Activated T-helper 17 cell treated with anti-CD3 and anti-CD28 coated beads, Interleukin-2, amount 50 U/mL, for 72 hours (primary cell): ENCODE data around the gene SLC1A3. TPM values are rescaled to one million over a fixed set of nuclear protein-coding genes. Genes with fewer than 3 reads are reported as not detected.

Experiments
- ATAC-seq: fragments of 150-1000 bp; cut with Tn5 transposase; replicated peaks from 2 replicates; pipeline ENCODE4 v1.10.0; 2021; ENCODE audit warnings: mild to moderate bottlenecking, moderate library complexity
- H3K27ac Mint-ChIP-seq: one replicate; pipeline ENCODE4 v1.8.0; 2022; ENCODE audit warnings: mixed read lengths
- H3K27me3 Mint-ChIP-seq: one replicate; pipeline ENCODE4 v1.8.0; 2022; ENCODE audit warnings: mixed read lengths
- H3K36me3 Mint-ChIP-seq: one replicate; pipeline ENCODE4 v1.8.0; 2022; ENCODE audit warnings: low read depth, mild to moderate bottlenecking, mixed read lengths
- H3K4me1 Mint-ChIP-seq: one replicate; pipeline ENCODE4 v1.8.0; 2022; ENCODE audit warnings: mixed read lengths
- H3K4me3 Mint-ChIP-seq: one replicate; pipeline ENCODE4 v1.8.0; 2022; ENCODE audit warnings: mild to moderate bottlenecking, mixed read lengths
- H3K9me3 Mint-ChIP-seq: one replicate; pipeline ENCODE4 v1.8.0; 2022; ENCODE audit warnings: mixed read lengths
- total RNA-seq, 2 donors: library from RNA; stranded (reverse); gene quantifications; one replicate each; pipeline ENCODE4 v1.2.3, GENCODE V29; 2022

Gene SLC1A3
- total RNA-seq, 2 donors from 2014 or later = 0.26 TPM; not detected in 1

DNA sequence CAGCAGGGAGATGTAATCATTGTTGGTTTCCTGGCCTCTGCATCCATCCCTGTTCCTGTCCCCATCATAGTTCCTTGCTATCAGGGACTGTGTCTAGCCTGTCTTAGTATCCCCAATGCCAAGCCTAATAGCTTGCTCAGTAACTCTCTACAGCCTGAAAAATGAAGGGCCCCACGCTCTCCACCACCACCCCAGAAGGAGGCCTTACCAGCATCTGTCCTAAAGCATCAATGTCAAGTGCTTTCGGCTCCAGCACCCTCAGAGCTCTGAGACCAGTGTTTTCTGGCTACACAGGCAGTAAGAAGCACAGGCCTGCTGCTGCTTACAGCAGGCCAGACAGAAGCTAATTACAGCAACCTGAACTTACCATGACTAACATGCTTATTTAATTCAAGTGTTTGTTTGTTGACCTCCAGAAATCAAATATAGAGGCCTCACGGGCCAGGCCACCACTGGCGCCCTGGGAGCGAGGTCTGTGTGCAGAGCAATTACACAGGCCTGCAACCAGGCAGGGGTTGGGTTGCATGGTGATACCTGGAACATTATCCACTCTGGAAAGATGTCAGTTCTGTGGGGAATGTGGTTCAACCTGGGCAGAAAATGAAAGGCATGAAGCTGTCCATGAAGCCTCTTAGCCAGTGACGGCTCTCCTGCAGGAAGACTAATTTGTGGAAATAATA, 124.3 kb downstream of the SLC1A3 start:
- H3K27ac Mint-ChIP-seq = no peak overlapping the region
- no peaks in the 10 kb centered on the region for H3K4me1 Mint-ChIP-seq
- H3K36me3 Mint-ChIP-seq = no peaks in the 10 kb centered on the region
- peaks cover 4% of the 10 kb centered on the region for H3K27me3 Mint-ChIP-seq
- no peak overlapping the region for H3K4me3 Mint-ChIP-seq
- ATAC-seq = no peak
- no peaks in the 10 kb centered on the region for H3K9me3 Mint-ChIP-seq

DNA sequence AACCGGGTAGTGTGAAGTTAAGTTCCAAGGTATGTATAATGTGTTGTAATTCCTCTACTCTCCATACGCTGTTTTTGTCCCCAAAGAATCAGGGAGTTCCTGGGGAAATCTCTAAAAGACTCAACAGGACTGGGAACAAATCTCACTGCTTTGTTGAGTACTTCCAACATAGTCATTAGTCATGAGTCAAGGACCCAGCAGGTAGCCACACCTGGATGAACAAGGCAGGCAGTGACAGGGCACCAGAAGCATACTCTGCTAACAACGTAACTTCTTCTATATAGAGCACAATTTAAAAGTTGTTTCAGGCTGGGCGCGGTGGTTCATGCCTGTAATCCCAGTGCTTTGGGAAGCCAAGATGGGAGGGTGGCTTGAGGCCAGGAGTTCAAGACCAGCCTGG, 126.8 kb downstream of the SLC1A3 start:
- no peak for ATAC-seq
- H3K36me3 Mint-ChIP-seq = no peaks in the 10 kb centered on the region
- no peak overlapping the region for H3K4me3 Mint-ChIP-seq
- no peak overlapping the region for H3K27ac Mint-ChIP-seq
- no peaks in the 10 kb centered on the region for H3K4me1 Mint-ChIP-seq
- H3K9me3 Mint-ChIP-seq = no peaks in the 10 kb centered on the region
- H3K27me3 Mint-ChIP-seq = peaks cover 4% of the 10 kb centered on the region

DNA sequence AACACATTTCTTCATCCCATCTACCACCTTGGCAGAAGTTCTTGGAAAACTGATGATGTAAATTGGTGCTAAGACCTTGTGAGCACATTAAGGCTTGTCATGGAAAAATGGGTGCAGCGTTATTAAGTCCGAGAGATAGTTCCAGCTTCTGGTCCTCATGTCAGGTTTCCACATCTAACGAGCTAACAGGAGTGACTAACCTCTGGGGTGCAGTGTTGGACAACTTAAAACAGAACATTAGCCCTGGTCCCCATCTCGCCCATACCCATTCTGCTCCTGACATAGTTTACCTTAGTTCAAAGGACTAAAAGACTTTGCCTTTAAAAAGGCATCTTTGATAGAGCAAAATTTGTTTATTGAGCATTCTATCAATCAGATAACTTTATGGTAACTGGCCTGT, 128.0 kb downstream of the SLC1A3 start:
- H3K27ac Mint-ChIP-seq = no peak overlapping the region
- no peak for ATAC-seq
- no peaks in the 10 kb centered on the region for H3K9me3 Mint-ChIP-seq
- H3K36me3 Mint-ChIP-seq = no peaks in the 10 kb centered on the region
- no peak overlapping the region for H3K4me3 Mint-ChIP-seq
- H3K4me1 Mint-ChIP-seq = no peaks in the 10 kb centered on the region
- peaks cover 11% of the 10 kb centered on the region for H3K27me3 Mint-ChIP-seq

DNA sequence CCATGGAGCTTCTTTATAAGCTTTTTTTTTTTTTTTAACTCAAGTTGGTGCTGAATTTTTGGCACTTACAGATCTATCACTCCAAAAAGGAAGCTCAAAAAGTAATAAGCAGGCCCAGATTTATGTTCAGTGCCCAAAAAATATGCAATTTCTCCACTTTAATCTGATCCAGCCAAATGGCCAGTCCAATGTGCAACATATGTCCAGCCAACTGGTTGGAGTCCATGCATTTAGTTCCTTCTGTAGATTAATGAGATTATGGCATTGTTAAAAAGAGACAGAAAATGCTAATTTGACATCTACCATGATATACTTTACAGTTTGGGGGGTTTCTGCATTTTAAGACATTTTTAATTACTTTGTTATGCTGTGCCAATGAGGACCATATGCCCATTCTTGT, 129.5 kb downstream of the SLC1A3 start:
- Mint-ChIP-seq H3K9me3 (no peaks in the 10 kb centered on the region), H3K27ac (no peak overlapping the region), H3K4me1 (no peaks in the 10 kb centered on the region), H3K36me3 (no peaks in the 10 kb centered on the region), H3K27me3 (peaks cover 12% of the 10 kb centered on the region), H3K4me3 (no peak overlapping the region)
- no peak for ATAC-seq
